DMS153 treated with DMSO at 0.1 percent for 48 hours (cell line): Measurements from ENCODE around the gene APBB1IP.
"Not testable (repeated sequence)": the region's sequence is repeated elsewhere in the genome, so short reads cannot be mapped to it uniquely, and the experiment has no call there.

ENCODE experiments used
- DNase-seq: peaks from one replicate; lab custom pipeline; 2025; ENCODE audit not compliant: unreplicated experiment; lab: John Stamatoyannopoulos, UW

APBB1IP gene, protein sequence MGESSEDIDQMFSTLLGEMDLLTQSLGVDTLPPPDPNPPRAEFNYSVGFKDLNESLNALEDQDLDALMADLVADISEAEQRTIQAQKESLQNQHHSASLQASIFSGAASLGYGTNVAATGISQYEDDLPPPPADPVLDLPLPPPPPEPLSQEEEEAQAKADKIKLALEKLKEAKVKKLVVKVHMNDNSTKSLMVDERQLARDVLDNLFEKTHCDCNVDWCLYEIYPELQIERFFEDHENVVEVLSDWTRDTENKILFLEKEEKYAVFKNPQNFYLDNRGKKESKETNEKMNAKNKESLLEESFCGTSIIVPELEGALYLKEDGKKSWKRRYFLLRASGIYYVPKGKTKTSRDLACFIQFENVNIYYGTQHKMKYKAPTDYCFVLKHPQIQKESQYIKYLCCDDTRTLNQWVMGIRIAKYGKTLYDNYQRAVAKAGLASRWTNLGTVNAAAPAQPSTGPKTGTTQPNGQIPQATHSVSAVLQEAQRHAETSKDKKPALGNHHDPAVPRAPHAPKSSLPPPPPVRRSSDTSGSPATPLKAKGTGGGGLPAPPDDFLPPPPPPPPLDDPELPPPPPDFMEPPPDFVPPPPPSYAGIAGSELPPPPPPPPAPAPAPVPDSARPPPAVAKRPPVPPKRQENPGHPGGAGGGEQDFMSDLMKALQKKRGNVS

GRCh38 chr10:26437637-26438461 lies at the start of gene APBB1IP:
Gene APBB1IP (plus strand): TSS chr10:26438341. CDS start chr10:26492327, 53,986 bp downstream.
- DNase-seq, result no peak

- DNase-seq, result no peak
These were observed 48.6 kb upstream of the APBB1IP start for GRCh38 chr10:26389533-26389932.

GRCh38 chr10:26391701-26392695 lies 46.1 kb upstream of the APBB1IP start:
- no peak for DNase-seq

DNA sequence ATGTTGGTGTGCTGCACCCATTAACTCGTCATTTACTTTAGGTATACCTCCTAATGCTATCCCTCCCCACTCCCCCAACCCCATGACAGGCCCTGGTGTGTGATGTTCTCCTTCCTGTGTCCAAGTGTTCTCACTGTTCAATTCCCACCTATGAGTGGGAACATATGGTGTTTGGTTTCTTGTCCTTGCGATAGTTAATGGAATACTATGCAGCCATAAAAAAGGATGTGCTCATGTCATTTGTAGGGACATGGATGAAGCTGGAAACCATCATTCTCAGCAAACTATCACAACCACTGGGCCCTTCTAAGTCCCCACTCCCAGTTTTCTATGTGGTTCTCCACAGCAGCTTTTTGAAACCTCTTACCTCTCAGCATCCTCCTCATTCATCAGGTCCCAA lies 39.8 kb upstream of the APBB1IP start:
- not testable (repeated sequence) for DNase-seq

GRCh38 chr10:26407406-26407969 lies 30.7 kb upstream of the APBB1IP start:
- no peak for DNase-seq

- no peak for DNase-seq
These were observed 29.2 kb upstream of the APBB1IP start for GRCh38 chr10:26408858-26409494.

- no peak for DNase-seq
These were observed 27.8 kb upstream of the APBB1IP start for GRCh38 chr10:26410356-26410755.

DNA sequence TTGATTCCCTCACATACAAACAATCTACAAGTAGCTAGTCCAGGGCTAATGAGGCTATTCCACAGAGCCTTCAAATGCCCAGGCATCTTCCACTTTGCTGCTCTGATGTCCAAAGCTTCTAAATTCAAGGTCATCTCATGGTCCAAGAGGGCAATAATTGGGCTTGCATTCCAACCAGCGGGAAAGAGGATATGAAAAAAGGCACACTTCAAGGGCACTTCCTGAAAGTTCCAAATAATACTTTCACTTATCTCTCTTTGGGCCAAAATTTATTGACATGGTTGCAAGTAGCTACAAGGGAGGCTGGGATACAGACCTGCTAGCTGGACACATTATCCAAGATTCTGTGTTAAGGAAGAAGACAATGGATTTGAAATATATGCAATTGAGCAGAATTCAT lies 25.2 kb upstream of the APBB1IP start:
- DNase-seq, result no peak

DNA sequence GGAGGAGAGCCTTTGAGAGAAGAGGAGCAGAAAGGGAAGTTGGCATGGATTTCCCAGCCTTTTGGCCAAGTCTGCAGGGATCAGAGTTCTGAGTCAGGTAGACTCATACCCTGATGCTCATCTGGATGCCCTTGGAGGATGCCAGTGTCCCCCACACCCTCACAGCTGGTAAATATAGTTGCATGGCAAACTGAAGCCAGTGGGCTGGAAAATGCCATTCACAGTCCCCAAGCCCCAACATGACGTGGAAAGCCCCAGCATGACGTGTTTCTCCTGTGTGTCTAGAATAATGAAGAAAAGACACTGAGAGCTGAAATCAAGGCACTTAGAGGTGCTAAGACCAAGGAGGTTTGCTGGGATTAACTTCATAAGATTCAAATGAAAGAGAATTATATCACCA lies 24.8 kb upstream of the APBB1IP start:
- DNase-seq, result no peak

DNA sequence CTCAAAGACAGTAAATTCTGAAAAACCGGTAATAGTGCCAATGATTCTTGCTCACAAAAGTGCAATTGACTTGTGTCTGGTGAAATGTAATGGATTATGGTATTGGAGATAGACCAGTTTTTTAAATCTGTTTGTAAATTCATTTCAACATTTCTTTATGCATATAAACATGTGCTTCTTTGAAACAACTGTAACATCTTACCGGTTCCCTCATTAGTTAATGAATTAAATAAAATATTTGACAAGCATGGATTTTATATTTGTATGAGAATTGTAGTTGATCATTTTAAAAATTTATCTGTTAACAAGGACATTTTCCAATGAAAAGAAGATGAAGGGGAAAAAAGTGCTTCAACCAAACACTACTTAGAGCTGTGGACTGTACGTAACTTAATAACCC lies 21.0 kb upstream of the APBB1IP start:
- DNase-seq, result no peak

- no peak for DNase-seq
These were observed 15.2 kb upstream of the APBB1IP start for GRCh38 chr10:26422977-26423376.

- DNase-seq, result no peak
These were observed 14.4 kb upstream of the APBB1IP start for GRCh38 chr10:26423722-26424121.

- no peak for DNase-seq
These were observed 7.4 kb upstream of the APBB1IP start for GRCh38 chr10:26430641-26431163.

DNA sequence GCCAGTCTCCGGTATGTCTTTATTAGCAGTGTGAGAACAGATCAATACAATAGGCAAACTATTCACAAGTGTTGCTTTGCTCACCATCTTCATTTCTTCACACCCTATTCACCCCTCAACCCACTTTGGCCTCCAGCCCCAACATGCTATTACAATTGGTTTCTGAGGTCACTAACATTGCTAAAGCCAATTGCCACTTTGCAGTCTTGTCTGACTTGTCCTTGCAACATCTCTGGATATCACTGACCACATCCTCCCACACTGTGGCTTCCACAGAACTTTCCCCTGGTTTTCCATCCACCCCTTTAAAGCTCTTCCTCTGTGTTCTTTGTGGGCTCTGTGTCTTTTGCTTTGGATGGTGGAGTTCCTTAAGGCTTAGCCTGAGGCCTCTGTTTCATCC lies 5.2 kb upstream of the APBB1IP start:
- DNase-seq, result no peak

- no peak for DNase-seq
These were observed 2.3 kb upstream of the APBB1IP start for GRCh38 chr10:26435852-26436251.

DNA sequence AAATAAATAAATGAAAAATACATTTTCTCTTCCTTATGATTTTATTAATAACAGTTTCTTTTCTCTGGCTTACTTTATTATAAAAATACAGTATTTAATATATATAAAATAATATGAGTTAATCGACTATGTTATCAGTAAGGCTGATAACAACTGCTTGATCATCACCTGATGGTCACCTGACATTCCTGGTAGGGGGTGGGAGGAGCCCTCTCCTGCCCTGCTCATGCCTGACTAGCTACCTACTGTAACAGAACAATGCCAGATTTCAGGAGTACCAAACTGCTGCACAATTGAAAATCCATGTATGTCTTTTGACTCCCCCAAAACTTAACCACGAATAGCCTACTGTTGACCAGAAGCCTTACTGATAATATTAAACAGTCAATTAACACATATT lies 1.3 kb upstream of the APBB1IP start:
- no peak for DNase-seq

GRCh38 chr10:26438534-26439341 lies 597 bp downstream of the APBB1IP start:
- DNase-seq, result no peak

GRCh38 chr10:26439406-26440087 lies 1.4 kb downstream of the APBB1IP start:
- no peak for DNase-seq
